Choroid plexus epithelial cell (primary cell): ENCODE data around the gene GPR39.

Experiments used
- DNase-seq: peaks from one replicate; pipeline ENCODE4 v3.0.0-alpha.2; 2010; ENCODE audit warnings: low read depth
- H3K4me3 ChIP-seq: 2 replicates; pipeline ENCODE4 v1.5.1; 2011; ENCODE audit warnings: low read depth, mild to moderate bottlenecking, control low read depth, low read length, moderate library complexity
- CTCF ChIP-seq: conservative IDR thresholded peaks from 2 replicates; pipeline ENCODE4 v1.5.1; 2011; ENCODE audit warnings: low read depth, mild to moderate bottlenecking, control low read depth, inconsistent platforms, low read length, moderate library complexity

Gene GPR39

GRCh38 chr2:132381376-132381775 is 35.2 kb upstream of the GPR39 start:
- no peak for TF ChIP-seq CTCF
- no peak overlapping the region for H3K4me3 ChIP-seq

GRCh38 chr2:132383956-132384355 is 32.6 kb upstream of the GPR39 start:
- H3K4me3 ChIP-seq: no peak overlapping the region
- TF ChIP-seq CTCF: no peak
- no peak for DNase-seq

More at GRCh38 chr2:132381376-132381775, 35.2 kb upstream of the GPR39 start:
- no peak for DNase-seq

- no peak for TF ChIP-seq CTCF
- no peak overlapping the region for H3K4me3 ChIP-seq
- DNase-seq: no peak
Measured at GRCh38 chr2:132384491-132385151, 32.0 kb upstream of the GPR39 start.

- H3K4me3 ChIP-seq: no peak overlapping the region
- DNase-seq: no peak
- TF ChIP-seq CTCF: no peak
Measured at GRCh38 chr2:132387126-132387525, 29.5 kb upstream of the GPR39 start.

GRCh38 chr2:132390076-132390475 is 26.5 kb upstream of the GPR39 start:
- DNase-seq: no peak

GRCh38 chr2:132391378-132391777 is 25.2 kb upstream of the GPR39 start:
- H3K4me3 ChIP-seq: no peak overlapping the region
- no peak for DNase-seq
- TF ChIP-seq CTCF: no peak

More at GRCh38 chr2:132390076-132390475, 26.5 kb upstream of the GPR39 start:
- no peak overlapping the region for H3K4me3 ChIP-seq
- TF ChIP-seq CTCF: no peak

GRCh38 chr2:132392221-132392620 is 24.4 kb upstream of the GPR39 start:
- no peak overlapping the region for H3K4me3 ChIP-seq
- DNase-seq: no peak
- no peak for TF ChIP-seq CTCF
